ENCODE results near the gene TMEM167A.

TMEM167A gene

DNA sequence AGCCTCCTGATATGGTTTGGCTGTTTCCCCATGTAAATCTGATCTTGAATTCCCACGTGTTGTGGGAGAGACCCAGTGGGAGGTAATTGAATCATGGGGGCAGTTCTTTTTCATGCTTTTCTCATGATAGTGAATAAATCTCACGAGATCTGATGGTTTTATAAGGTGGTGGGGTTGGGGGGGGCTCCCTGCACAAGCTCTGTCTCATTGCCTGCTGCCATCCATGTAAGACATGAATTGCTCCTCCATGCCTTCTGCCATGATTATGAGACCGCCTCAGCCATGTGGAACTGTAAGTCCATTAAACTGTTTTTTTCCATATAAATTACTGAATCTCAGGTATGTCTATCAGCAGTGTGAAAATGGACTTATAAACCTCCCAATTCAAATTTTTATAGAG lies 13.0 kb upstream of the TMEM167A start:
- DNase-seq: no peak
- Histone ChIP-seq H3K4me3 (ENCODE audit: control insufficient read depth in 1 of 7, extremely low read depth in 1 of 7, insufficient read depth in 4 of 7, low read depth in 2 of 7, low read length in 6 of 7) (no peak overlapping the region), H3K9me3 (ENCODE audit: control extremely low read depth in 1 of 5, control insufficient read depth in 4 of 5, insufficient read depth in 2 of 5, low read depth in 1 of 5, low read length in 4 of 5) (peaks cover 0 to 27% (median 11%) of the 10 kb centered on the region in 5 experiments), H3K4me1 (ENCODE audit: control extremely low read depth in 1 of 4, control insufficient read depth in 4 of 4, insufficient read depth in 4 of 4, low read length in 3 of 4) (peaks cover 0 to 2% (median 0%) of the 10 kb centered on the region in 4 experiments), H3K27ac (ENCODE audit: insufficient read depth in 1 of 2, low read depth in 1 of 2, low read length in 2 of 2, poor library complexity in 1 of 2, severe bottlenecking in 2 of 2) (no peak overlapping the region), H3K27me3 (replicated peaks in 2 of 5; ENCODE audit: control insufficient read depth in 4 of 5, insufficient read depth in 5 of 5, low read length in 4 of 5) (no peaks in the 10 kb centered on the region), H3K36me3 (ENCODE audit: control insufficient read depth in 4 of 4, insufficient read depth in 4 of 4, low read length in 3 of 4) (no peaks in the 10 kb centered on the region)
- POLR2A ChIA-PET: no interaction called here
- WGBS (ENCODE audit: insufficient coverage): 83% methylated on average over 1 of the region's 3 CpGs
- CTCF ChIA-PET: no interaction called here

DNA sequence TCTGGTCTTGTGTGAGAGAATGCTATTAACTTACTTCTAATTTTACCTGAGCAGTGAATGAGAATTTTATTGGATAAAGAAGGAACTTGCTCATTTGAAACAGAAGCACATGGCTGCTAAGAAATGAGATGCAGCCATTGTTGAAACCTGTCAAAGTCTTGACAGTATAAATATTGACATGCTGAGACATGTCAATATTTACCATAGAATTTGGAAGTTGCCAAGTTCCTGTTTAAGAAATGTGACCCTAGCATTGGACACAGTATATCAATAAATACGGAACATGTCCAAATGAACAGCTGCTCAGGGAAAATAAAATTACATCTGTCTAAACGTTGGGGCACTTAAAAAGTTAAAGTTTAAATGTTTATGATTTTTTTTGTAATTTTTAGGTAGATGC lies 7.9 kb upstream of the TMEM167A start:
- no peaks in the 10 kb centered on the region for H3K27me3 ChIP-seq (replicated peaks in 2 of 5; ENCODE audit: control insufficient read depth in 4 of 5, insufficient read depth in 5 of 5, low read length in 4 of 5)
- POLR2A ChIA-PET: no interaction called here
- peaks cover 0 to 4% (median 0%) of the 10 kb centered on the region in 5 experiments for H3K9me3 ChIP-seq (ENCODE audit: control extremely low read depth in 1 of 5, control insufficient read depth in 4 of 5, insufficient read depth in 2 of 5, low read depth in 1 of 5, low read length in 4 of 5)
- CTCF ChIA-PET: no interaction called here
- no peaks in the 10 kb centered on the region for H3K36me3 ChIP-seq (ENCODE audit: control insufficient read depth in 4 of 4, insufficient read depth in 4 of 4, low read length in 3 of 4)
- H3K4me3 ChIP-seq (ENCODE audit: control insufficient read depth in 1 of 7, extremely low read depth in 1 of 7, insufficient read depth in 4 of 7, low read depth in 2 of 7, low read length in 6 of 7): no peak overlapping the region
- DNase-seq: no peak
- H3K27ac ChIP-seq (ENCODE audit: insufficient read depth in 1 of 2, low read depth in 1 of 2, low read length in 2 of 2, poor library complexity in 1 of 2, severe bottlenecking in 2 of 2): no peak overlapping the region
- WGBS (ENCODE audit: insufficient coverage): 100% methylated on average over 2 of the region's 2 CpGs
- H3K4me1 ChIP-seq (ENCODE audit: control extremely low read depth in 1 of 4, control insufficient read depth in 4 of 4, insufficient read depth in 4 of 4, low read length in 3 of 4): no peaks in the 10 kb centered on the region

DNA sequence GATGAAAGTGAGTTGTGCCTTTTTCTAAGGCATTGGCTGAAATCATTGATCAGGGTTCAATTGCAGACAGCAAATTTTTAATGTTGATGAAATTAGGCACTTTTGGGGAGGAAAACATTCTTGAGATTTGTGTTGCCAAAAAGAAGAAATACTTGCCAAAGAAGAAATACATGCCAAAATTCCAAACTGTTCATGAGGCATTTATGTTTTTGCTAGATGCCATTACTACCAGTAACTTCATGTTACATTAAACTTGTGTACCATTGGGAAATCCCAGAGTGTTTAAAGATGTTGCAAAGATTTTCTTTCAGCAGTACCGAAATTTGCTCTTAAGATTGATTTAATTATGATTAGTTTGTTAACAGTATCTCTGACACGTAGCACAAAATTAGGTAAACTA lies 7.1 kb upstream of the TMEM167A start:
- no CpG with 5 or more reads among the region's 2 CpGs for WGBS (ENCODE audit: insufficient coverage)
- Histone ChIP-seq H3K36me3 (ENCODE audit: control insufficient read depth in 4 of 4, insufficient read depth in 4 of 4, low read length in 3 of 4) (no peaks in the 10 kb centered on the region), H3K9me3 (ENCODE audit: control extremely low read depth in 1 of 5, control insufficient read depth in 4 of 5, insufficient read depth in 2 of 5, low read depth in 1 of 5, low read length in 4 of 5) (no peaks in the 10 kb centered on the region), H3K4me3 (ENCODE audit: control insufficient read depth in 1 of 7, extremely low read depth in 1 of 7, insufficient read depth in 4 of 7, low read depth in 2 of 7, low read length in 6 of 7) (no peak overlapping the region), H3K4me1 (ENCODE audit: control extremely low read depth in 1 of 4, control insufficient read depth in 4 of 4, insufficient read depth in 4 of 4, low read length in 3 of 4) (no peaks in the 10 kb centered on the region), H3K27ac (ENCODE audit: insufficient read depth in 1 of 2, low read depth in 1 of 2, low read length in 2 of 2, poor library complexity in 1 of 2, severe bottlenecking in 2 of 2) (no peak overlapping the region), H3K27me3 (replicated peaks in 2 of 5; ENCODE audit: control insufficient read depth in 4 of 5, insufficient read depth in 5 of 5, low read length in 4 of 5) (no peaks in the 10 kb centered on the region)
- CTCF ChIA-PET: interaction anchor here (0.9 kb wide), 1 partner anchor 64 kb away, joined by 3 read pairs; no protein-coding TSS in a partner anchor
- DNase-seq: no peak
- POLR2A ChIA-PET: interaction anchor here (0.6 kb wide), 1 partner anchor 8 kb away, joined by 5 read pairs; no protein-coding TSS in a partner anchor

DNA sequence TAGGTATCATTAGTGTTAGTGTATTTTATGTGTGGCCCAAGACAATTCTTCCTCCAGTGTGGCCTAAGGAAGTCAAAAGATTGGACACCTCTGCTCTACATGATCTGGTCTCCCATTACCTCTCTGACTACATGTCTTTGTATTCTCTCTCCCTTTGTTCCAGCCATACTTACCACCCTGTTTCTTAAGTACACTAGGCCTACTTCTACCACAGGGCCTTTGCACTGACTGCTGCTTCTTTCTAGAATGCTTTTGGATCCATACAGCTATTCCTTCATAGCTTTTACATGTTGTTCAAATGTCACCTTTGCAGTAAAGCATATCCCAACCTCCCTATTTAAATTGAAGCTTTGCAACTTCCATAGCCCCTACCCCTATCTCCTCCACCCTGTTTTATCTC lies 5.6 kb upstream of the TMEM167A start:
- CTCF ChIA-PET: interaction anchor here (0.7 kb wide), 1 partner anchor 325 kb away, joined by 4 read pairs; no protein-coding TSS in a partner anchor
- Histone ChIP-seq H3K9me3 (ENCODE audit: control extremely low read depth in 1 of 5, control insufficient read depth in 4 of 5, insufficient read depth in 2 of 5, low read depth in 1 of 5, low read length in 4 of 5) (no peaks in the 10 kb centered on the region), H3K4me3 (ENCODE audit: control insufficient read depth in 1 of 7, extremely low read depth in 1 of 7, insufficient read depth in 4 of 7, low read depth in 2 of 7, low read length in 6 of 7) (no peak overlapping the region), H3K4me1 (ENCODE audit: control extremely low read depth in 1 of 4, control insufficient read depth in 4 of 4, insufficient read depth in 4 of 4, low read length in 3 of 4) (peaks cover 0 to 11% (median 9%) of the 10 kb centered on the region in 4 experiments), H3K27ac (ENCODE audit: insufficient read depth in 1 of 2, low read depth in 1 of 2, low read length in 2 of 2, poor library complexity in 1 of 2, severe bottlenecking in 2 of 2) (no peak overlapping the region), H3K27me3 (replicated peaks in 2 of 5; ENCODE audit: control insufficient read depth in 4 of 5, insufficient read depth in 5 of 5, low read length in 4 of 5) (no peaks in the 10 kb centered on the region), H3K36me3 (ENCODE audit: control insufficient read depth in 4 of 4, insufficient read depth in 4 of 4, low read length in 3 of 4) (no peaks in the 10 kb centered on the region)
- POLR2A ChIA-PET: interaction anchor here (0.6 kb wide), 1 partner anchor 168 kb away, joined by 4 read pairs; no protein-coding TSS in a partner anchor
- no peak for DNase-seq

DNA sequence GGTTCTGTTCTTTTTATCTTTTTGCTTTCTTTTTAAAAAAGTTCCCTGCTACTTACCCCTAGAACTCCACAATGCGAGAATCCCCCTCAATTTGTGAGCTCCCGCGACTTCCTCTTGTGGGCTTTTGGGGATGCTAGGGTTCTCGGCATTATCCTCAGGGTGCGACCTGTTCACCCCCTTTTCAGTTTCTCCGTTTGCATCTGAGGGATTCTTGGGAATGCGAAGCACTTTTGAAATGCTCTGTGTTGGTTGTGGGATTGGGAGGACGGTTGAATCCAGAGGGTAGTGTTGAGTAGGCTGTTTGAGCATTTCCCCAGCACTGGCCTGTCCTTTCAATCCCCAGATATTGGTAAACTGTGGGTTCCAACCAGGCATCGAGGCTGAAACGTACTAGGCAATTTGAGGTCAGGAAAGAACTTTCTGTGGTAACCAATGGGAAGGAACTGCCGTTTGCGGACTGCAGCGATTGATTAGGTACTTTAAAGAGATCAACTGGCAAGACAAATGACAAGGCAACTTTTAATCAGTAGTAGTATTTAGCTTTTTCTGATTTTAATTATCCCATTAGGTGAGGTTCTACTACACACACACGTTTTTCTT lies 568 bp upstream of the TMEM167A start:
- CTCF ChIA-PET: no interaction called here
- peaks cover 7 to 22% (median 18%) of the 10 kb centered on the region in 4 experiments for H3K4me1 ChIP-seq (ENCODE audit: control extremely low read depth in 1 of 4, control insufficient read depth in 4 of 4, insufficient read depth in 4 of 4, low read length in 3 of 4)
- H3K27ac ChIP-seq (ENCODE audit: insufficient read depth in 1 of 2, low read depth in 1 of 2, low read length in 2 of 2, poor library complexity in 1 of 2, severe bottlenecking in 2 of 2): peak overlapping the region; percentile 87 to 96
- WGBS (ENCODE audit: insufficient coverage): 0% methylated on average over 5 of the region's 14 CpGs
- POLR2A ChIA-PET: no interaction called here
- H3K9me3 ChIP-seq (ENCODE audit: control extremely low read depth in 1 of 5, control insufficient read depth in 4 of 5, insufficient read depth in 2 of 5, low read depth in 1 of 5, low read length in 4 of 5): no peaks in the 10 kb centered on the region
- no peaks in the 10 kb centered on the region for H3K27me3 ChIP-seq (replicated peaks in 2 of 5; ENCODE audit: control insufficient read depth in 4 of 5, insufficient read depth in 5 of 5, low read length in 4 of 5)
- DNase-seq: peak; percentile 37 to 70 (median 53)
- peak overlapping the region; percentile 65 to 99 (median 93) for H3K4me3 ChIP-seq (ENCODE audit: control insufficient read depth in 1 of 7, extremely low read depth in 1 of 7, insufficient read depth in 4 of 7, low read depth in 2 of 7, low read length in 6 of 7)
- peaks cover 0 to 13% (median 4%) of the 10 kb centered on the region in 4 experiments for H3K36me3 ChIP-seq (ENCODE audit: control insufficient read depth in 4 of 4, insufficient read depth in 4 of 4, low read length in 3 of 4)

DNA sequence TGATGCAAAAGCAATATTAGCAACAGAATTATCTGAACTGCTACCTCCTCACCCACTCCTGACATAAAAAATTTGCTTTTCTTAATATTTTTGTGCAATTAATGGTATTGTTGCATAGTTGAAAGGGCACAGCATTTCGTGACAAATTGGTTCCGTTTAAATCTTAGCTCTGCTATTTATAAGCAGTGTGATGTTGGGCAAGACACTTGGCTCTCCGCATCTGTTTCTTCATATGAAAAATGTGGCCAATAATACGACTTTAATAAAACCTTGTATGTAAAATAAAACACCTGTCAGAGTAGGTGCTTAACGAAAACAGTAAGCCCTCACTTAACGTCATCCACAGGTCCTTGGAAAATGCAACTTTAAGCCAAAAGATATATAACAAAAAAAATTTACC lies 4.2 kb downstream of the TMEM167A start:
- Histone ChIP-seq H3K4me3 (ENCODE audit: control insufficient read depth in 1 of 7, extremely low read depth in 1 of 7, insufficient read depth in 4 of 7, low read depth in 2 of 7, low read length in 6 of 7) (no peak overlapping the region), H3K27me3 (replicated peaks in 2 of 5; ENCODE audit: control insufficient read depth in 4 of 5, insufficient read depth in 5 of 5, low read length in 4 of 5) (no peaks in the 10 kb centered on the region), H3K27ac (ENCODE audit: insufficient read depth in 1 of 2, low read depth in 1 of 2, low read length in 2 of 2, poor library complexity in 1 of 2, severe bottlenecking in 2 of 2) (no peak overlapping the region), H3K4me1 (ENCODE audit: control extremely low read depth in 1 of 4, control insufficient read depth in 4 of 4, insufficient read depth in 4 of 4, low read length in 3 of 4) (peaks cover 17 to 30% (median 29%) of the 10 kb centered on the region in 4 experiments), H3K36me3 (ENCODE audit: control insufficient read depth in 4 of 4, insufficient read depth in 4 of 4, low read length in 3 of 4) (peaks cover 0 to 19% (median 5%) of the 10 kb centered on the region in 4 experiments), H3K9me3 (ENCODE audit: control extremely low read depth in 1 of 5, control insufficient read depth in 4 of 5, insufficient read depth in 2 of 5, low read depth in 1 of 5, low read length in 4 of 5) (no peaks in the 10 kb centered on the region)
- ChIA-PET POLR2A (no interaction called here), CTCF (no interaction called here)
- DNase-seq: no peak
- WGBS (ENCODE audit: insufficient coverage): 100% methylated on average over 3 of the region's 6 CpGs

GRCh38 chr5:83071286-83072051 lies 5.7 kb downstream of the TMEM167A start:
- POLR2A ChIA-PET: no interaction called here
- CTCF ChIA-PET: no interaction called here
- WGBS (ENCODE audit: insufficient coverage): no CpG with 5 or more reads among the region's 2 CpGs
- peaks cover 14 to 27% (median 26%) of the 10 kb centered on the region in 4 experiments for H3K4me1 ChIP-seq (ENCODE audit: control extremely low read depth in 1 of 4, control insufficient read depth in 4 of 4, insufficient read depth in 4 of 4, low read length in 3 of 4)
- H3K27me3 ChIP-seq (replicated peaks in 2 of 5; ENCODE audit: control insufficient read depth in 4 of 5, insufficient read depth in 5 of 5, low read length in 4 of 5): no peaks in the 10 kb centered on the region
- DNase-seq: no peak
- H3K27ac ChIP-seq (ENCODE audit: insufficient read depth in 1 of 2, low read depth in 1 of 2, low read length in 2 of 2, poor library complexity in 1 of 2, severe bottlenecking in 2 of 2): no peak overlapping the region
- no peaks in the 10 kb centered on the region for H3K9me3 ChIP-seq (ENCODE audit: control extremely low read depth in 1 of 5, control insufficient read depth in 4 of 5, insufficient read depth in 2 of 5, low read depth in 1 of 5, low read length in 4 of 5)
- H3K4me3 ChIP-seq (ENCODE audit: control insufficient read depth in 1 of 7, extremely low read depth in 1 of 7, insufficient read depth in 4 of 7, low read depth in 2 of 7, low read length in 6 of 7): no peak overlapping the region
- peaks cover 0 to 19% (median 5%) of the 10 kb centered on the region in 4 experiments for H3K36me3 ChIP-seq (ENCODE audit: control insufficient read depth in 4 of 4, insufficient read depth in 4 of 4, low read length in 3 of 4)

Measured in common myeloid progenitor, CD34-positive (primary cell).